RWPE1 (cell line): ENCODE results near the gene MPPE1.

ENCODE experiments used
- CTCF ChIA-PET: fragments of 350-600 bp; sonication (Branson Sonifier 250); formaldehyde crosslinking; extraction: SDS; loops from one replicate; lab custom pipeline; 2021; lab: Yijun Ruan, JAX
- POLR2A ChIA-PET: fragments of 400-600 bp; formaldehyde crosslinking; extraction: SDS; loops from one replicate; lab custom pipeline; 2020; ENCODE audit warnings: antibody characterized with exemption; ENCODE audit not compliant: low non-redundant PET; lab: Yijun Ruan, JAX
- DNase-seq: peaks from one replicate; pipeline ENCODE4 v3.0.0; 2012; ENCODE audit warnings: low spot score
- H3K27ac ChIP-seq: fragments of 450-650 bp; 2 replicates; pipeline ENCODE4 v1.5.1; 2017
- CTCF ChIP-seq: fragments of 450-650 bp; conservative IDR thresholded peaks from 2 replicates; pipeline ENCODE4 v1.5.1; 2017; ENCODE audit warnings: low read depth, mild to moderate bottlenecking

Gene MPPE1, protein sequence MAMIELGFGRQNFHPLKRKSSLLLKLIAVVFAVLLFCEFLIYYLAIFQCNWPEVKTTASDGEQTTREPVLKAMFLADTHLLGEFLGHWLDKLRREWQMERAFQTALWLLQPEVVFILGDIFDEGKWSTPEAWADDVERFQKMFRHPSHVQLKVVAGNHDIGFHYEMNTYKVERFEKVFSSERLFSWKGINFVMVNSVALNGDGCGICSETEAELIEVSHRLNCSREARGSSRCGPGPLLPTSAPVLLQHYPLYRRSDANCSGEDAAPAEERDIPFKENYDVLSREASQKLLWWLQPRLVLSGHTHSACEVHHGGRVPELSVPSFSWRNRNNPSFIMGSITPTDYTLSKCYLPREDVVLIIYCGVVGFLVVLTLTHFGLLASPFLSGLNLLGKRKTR

GRCh38 chr18:11908182-11909060, at the start of gene MPPE1:
Gene MPPE1, minus strand, starts transcription at chr18:11908317. Its CDS starts 11,053 bp downstream, at chr18:11897264.
- ChIA-PET POLR2A (no interaction called here), CTCF (interaction anchor here (0.5 to 0.9 kb wide), 5 partner anchors 8 to 501 kb away, joined by 3 to 5 read pairs (median 3); no protein-coding TSS in a partner anchor)
- peak within 1 kb of the TSS; percentile 90 for H3K27ac ChIP-seq
- peak; percentile 79 for DNase-seq
- TF ChIP-seq CTCF = no peak

DNA sequence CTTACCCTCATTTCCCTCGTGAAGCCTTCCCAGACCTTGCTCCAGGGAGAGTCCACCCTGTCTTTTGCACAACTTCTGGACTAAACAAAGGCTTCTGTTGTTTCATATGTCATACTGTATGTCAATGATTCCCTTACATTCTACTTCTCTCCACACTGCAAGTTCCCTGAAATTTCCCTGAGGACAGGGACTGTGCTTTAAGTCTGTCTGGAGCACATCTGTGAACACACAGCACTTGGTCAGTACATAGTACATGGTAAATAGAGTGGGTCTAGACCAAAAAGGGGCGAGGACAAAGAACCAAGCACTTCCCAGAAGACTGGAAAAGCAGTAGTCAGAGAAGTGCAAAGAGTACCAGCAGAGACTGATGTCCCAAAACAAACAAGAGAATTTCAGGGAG, 49.5 kb upstream of the MPPE1 start:
- no peak for TF ChIP-seq CTCF
- DNase-seq = no peak
- POLR2A ChIA-PET = interaction anchor here (0.6 kb wide), 1 partner anchor 23 kb away, joined by 4 read pairs; the partner anchor contains the start of gene IMPA2
- CTCF ChIA-PET = interaction anchor here (0.5 kb wide), 1 partner anchor 81 kb away, joined by 4 read pairs; no protein-coding TSS in a partner anchor
- H3K27ac ChIP-seq = no peak overlapping the region

- ChIA-PET CTCF (no interaction called here), POLR2A (interaction anchor here (1.2 kb wide), 1 partner anchor 24 kb away, joined by 3 read pairs; no protein-coding TSS in a partner anchor)
- H3K27ac ChIP-seq = peak overlapping the region; percentile 95
- TF ChIP-seq CTCF = no peak
- no peak for DNase-seq
Observed at GRCh38 chr18:11956371-11957308, 48.5 kb upstream of the MPPE1 start.

DNA sequence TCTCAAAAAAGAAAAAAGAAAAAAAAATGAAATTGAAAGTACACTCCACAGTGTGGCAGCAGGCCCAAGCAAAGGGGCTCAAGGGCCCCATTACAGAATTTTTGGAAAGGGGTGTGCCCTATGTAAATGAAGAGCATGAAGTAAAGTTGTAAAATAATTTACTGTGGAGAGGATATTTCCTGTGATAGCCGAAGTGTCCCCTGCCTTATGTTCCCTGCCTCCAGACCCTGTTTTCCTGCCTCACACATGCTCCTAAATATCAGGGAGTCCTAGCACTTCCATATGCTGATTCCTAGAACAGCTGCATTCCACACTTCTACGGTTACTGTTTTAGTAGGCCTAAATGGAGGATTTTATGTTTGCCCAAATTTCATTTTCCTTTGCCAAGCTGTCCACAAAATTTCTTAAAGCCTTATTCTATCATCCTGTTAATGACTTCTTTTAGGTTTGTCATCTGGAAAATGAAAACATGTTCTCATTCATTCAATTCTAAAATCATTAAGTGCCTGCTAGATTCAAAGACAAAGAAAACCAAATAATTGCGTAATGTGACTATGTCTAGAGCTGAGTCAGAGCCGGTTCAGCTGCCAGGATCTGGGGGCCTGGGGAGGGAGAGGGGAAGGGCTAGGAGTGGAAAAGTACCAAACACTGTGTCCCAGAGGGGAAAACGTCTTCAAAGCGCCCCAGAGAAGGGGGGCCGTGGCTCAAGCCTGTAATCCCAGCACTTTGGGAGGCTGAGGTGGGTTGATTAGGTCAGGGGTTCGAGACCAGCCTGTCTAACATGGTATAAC, 47.3 kb upstream of the MPPE1 start:
- TF ChIP-seq CTCF = no peak
- DNase-seq = peak; percentile 41
- ChIA-PET POLR2A (interaction anchor here (1.2 kb wide), 1 partner anchor 25 kb away, joined by 3 read pairs; no protein-coding TSS in a partner anchor), CTCF (interaction anchor here (1.1 kb wide), 1 partner anchor 14 kb away, joined by 3 read pairs; no protein-coding TSS in a partner anchor)
- peak overlapping the region; percentile 95 for H3K27ac ChIP-seq

DNA sequence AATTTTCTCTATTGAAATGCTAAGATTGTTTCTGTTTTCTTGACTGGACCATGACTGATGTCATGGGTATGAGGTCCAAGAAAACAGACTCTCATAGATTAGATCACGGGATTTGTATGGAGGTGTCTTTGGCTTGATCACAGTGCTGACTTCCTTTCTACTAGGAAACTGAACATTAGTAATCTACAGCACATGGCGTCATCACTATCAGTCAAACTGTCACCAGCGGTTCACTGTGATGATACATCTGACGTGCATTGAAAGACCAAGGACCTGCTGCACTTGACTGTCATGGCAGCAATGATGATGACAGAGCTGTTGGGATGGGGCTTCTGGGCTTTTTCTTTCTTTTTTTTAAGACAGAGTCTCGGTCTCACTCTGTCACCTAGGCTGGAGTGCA, 45.0 kb upstream of the MPPE1 start:
- H3K27ac ChIP-seq = peak overlapping the region; percentile 95
- no peak for TF ChIP-seq CTCF
- DNase-seq = no peak
- POLR2A ChIA-PET = no interaction called here
- CTCF ChIA-PET = no interaction called here
